ENCODE results near the gene ZNF202.
A peak's percentile ranks its signal among the peaks of the same experiment; 100 is the strongest.

Gene ZNF202

DNA sequence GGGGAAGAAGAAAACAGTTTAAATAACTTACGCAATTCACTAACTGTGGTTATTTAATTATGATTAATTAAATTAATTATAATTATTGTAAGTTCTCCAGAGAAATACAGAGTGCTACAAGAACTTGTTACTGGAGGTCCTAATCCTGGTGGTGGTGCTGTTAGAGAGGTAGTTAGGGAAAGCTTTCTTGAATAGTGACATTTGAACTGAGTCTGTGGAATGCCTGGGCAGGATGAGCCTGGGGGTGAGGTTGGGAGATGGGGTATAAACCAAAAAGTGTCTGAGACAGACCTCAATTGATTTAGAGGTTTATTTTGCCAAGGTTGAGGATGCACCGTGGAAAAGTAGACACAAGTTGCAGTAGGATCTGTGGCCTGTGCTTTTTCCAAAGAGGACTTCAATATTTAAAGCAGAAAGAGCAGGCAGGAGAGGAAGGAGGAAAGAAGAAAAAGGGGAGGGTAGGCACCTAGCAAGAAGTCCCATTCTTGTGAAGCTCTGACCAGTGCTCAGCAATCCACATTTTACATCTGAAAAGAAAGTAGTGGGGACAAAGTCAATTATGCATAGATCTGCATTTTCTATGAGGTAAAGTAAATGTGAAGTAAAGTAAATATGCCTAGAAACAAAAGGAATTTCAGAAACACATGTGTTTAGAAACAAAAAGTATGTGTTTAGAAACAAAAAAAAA is 4.4 kb upstream of the ZNF202 start:
- H3K4me3 ChIP-seq (ENCODE audit: low read depth, low read length) = no peak overlapping the region
- DNase-seq (ENCODE audit: low read depth) = no peak
- TF ChIP-seq, protein P1, sequence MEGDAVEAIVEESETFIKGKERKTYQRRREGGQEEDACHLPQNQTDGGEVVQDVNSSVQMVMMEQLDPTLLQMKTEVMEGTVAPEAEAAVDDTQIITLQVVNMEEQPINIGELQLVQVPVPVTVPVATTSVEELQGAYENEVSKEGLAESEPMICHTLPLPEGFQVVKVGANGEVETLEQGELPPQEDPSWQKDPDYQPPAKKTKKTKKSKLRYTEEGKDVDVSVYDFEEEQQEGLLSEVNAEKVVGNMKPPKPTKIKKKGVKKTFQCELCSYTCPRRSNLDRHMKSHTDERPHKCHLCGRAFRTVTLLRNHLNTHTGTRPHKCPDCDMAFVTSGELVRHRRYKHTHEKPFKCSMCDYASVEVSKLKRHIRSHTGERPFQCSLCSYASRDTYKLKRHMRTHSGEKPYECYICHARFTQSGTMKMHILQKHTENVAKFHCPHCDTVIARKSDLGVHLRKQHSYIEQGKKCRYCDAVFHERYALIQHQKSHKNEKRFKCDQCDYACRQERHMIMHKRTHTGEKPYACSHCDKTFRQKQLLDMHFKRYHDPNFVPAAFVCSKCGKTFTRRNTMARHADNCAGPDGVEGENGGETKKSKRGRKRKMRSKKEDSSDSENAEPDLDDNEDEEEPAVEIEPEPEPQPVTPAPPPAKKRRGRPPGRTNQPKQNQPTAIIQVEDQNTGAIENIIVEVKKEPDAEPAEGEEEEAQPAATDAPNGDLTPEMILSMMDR (IDR thresholded peaks at IDR 0.05; ENCODE audit: insufficient read depth, low read depth, low read length, missing control alignments) = no peak

DNA sequence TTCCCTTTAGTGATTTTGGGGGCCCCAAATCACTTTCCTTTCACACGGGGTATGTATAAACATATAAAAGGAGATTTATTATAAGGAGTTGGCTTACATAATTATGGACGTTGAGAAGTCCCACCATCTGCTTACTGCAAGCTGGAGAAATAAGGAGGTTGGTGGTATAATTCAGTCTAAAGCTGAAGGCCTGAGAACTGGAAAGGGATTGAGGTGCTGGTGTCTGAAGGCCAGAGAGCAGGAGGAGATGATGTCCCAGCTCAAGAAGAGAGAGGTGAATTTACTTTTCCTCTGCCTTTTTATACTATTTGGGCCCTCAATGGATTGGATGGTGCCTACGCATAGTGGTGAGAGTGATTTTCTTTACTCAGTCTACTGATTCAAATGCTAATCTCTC is 1.3 kb upstream of the ZNF202 start:
- no peak overlapping the region for H3K4me3 ChIP-seq (ENCODE audit: low read depth, low read length)
- no peak for DNase-seq (ENCODE audit: low read depth)
- TF ChIP-seq, protein P1 (IDR thresholded peaks at IDR 0.05; ENCODE audit: insufficient read depth, low read depth, low read length, missing control alignments) = no peak

DNA sequence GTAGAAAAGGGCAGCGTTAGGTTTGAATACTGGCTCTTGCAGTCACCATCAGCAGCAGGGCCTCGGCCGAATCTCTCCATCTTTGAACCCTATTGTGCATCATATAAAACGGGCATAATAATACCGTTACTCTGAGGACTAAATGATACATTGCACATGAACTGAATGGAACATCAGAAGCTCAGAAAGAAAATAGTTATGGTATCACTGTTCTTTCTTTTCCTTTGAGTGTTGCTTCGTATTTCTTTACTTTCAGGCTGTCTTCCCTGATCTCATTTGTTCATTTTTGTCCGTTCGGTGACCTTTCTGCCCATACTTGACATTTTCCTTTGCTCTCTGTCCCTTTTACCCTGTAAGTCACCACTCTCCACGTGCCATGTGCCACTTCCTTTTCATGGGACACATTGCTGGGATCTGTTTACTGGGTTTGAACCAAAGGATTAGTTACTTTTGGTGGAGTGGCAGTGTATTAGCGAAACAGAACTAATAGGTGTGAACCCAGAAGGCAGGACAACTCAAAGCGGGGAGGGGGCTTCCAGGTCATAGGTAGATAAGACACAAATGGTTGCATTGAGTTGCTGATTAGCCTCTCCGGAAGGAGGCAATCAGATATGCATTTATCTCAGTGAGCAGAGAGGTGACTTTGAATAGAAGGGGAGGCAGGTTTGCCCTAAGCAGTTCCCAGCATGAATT is 717 bp upstream of the ZNF202 start:
- TF ChIP-seq, protein P1 (IDR thresholded peaks at IDR 0.05; ENCODE audit: insufficient read depth, low read depth, low read length, missing control alignments) = no peak
- no peak for DNase-seq (ENCODE audit: low read depth)

DNA sequence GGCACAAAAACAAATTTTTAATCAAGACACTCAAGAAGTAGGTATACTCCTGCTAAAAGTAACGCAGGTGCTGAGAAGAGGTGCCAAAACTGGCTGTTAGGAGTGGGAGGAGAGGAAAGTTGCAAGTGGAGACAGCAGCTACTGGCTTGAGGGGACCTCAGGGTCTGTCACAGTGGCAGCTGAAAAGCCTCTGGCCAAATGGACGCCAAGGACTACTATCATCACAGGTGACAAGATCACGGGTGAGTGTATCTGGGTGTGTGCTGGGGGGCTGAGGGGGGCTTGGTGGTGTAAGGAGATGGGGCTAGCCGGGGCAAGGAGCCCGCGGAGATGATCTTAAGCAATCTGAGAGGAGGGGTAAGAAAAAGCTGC is 687 bp downstream of the ZNF202 start:
- peak overlapping the region; percentile 94 for H3K4me3 ChIP-seq (ENCODE audit: low read depth, low read length)
- DNase-seq (ENCODE audit: low read depth) = no peak
- TF ChIP-seq, protein P1 (IDR thresholded peaks at IDR 0.05; ENCODE audit: insufficient read depth, low read depth, low read length, missing control alignments) = no peak

More for the DNA sequence above, 717 bp upstream of the ZNF202 start:
- H3K4me3 ChIP-seq (ENCODE audit: low read depth, low read length) = peak overlapping the region; percentile 94

DNA sequence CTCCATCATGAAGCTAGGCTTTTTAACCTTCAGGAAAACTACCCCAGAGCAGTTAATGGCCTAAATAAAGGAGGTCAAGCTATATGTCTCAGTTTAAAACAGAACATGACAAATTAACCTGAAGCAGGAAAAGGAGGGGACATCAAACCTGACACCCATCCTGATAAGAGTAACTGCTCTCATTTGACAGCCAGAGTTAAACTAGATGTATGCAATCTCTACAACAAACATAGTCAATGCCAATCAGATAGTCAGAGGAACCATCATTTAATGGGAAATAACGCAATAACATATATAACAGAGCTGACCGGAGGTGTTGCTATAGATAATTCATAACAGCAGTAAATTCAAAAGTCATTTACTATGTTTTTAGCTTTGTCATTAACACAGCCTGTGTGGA is 3.1 kb downstream of the ZNF202 start:
- H3K4me3 ChIP-seq (ENCODE audit: low read depth, low read length) = no peak overlapping the region
- TF ChIP-seq, protein P1 (IDR thresholded peaks at IDR 0.05; ENCODE audit: insufficient read depth, low read depth, low read length, missing control alignments) = no peak
- DNase-seq (ENCODE audit: low read depth) = no peak

DNA sequence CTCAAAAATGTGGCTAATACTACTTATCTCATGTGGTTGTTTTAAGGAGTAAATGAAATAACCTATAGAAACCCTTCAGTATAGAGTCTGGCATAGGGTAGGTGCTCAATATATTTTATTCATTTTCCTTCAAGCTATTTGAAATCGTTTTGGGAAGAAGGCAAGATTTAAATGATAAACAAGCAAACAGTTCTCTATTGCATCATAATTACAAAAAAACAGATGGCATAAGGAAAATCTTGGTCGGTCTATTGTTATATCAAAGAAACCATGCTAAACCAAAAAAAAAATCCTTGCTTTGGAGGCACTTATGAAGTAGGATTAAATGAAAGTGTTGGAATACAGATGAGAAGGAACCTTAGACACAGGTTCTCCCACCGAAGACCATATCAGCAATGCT is 4.7 kb downstream of the ZNF202 start:
- H3K4me3 ChIP-seq (ENCODE audit: low read depth, low read length) = no peak overlapping the region
- TF ChIP-seq, protein P1 (IDR thresholded peaks at IDR 0.05; ENCODE audit: insufficient read depth, low read depth, low read length, missing control alignments) = no peak
- DNase-seq (ENCODE audit: low read depth) = no peak

Measured in GM12865 (cell line).